Lower leg skin (tissue), 3 donors: Measurements from ENCODE around the gene CDC34.

ENCODE experiments used
- POLR2A ChIP-seq, 2 donors: fragments of 450-650 bp; IDR thresholded peaks; one replicate each; pipeline ENCODE4 v1.6.1; 2016 to 2017; ENCODE audit warnings: antibody characterized with exemption in 2 of 2, mild to moderate bottlenecking in 1 of 2, moderate library complexity in 1 of 2
- TF ChIP-seq, protein P1 (sequence below), 3 donors: fragments of 450-650 bp; IDR thresholded peaks; one replicate each; pipeline ENCODE4 v1.5.1; 2016; ENCODE audit warnings: antibody characterized with exemption in 3 of 3, mild to moderate bottlenecking in 3 of 3, moderate library complexity in 2 of 3

DNA sequence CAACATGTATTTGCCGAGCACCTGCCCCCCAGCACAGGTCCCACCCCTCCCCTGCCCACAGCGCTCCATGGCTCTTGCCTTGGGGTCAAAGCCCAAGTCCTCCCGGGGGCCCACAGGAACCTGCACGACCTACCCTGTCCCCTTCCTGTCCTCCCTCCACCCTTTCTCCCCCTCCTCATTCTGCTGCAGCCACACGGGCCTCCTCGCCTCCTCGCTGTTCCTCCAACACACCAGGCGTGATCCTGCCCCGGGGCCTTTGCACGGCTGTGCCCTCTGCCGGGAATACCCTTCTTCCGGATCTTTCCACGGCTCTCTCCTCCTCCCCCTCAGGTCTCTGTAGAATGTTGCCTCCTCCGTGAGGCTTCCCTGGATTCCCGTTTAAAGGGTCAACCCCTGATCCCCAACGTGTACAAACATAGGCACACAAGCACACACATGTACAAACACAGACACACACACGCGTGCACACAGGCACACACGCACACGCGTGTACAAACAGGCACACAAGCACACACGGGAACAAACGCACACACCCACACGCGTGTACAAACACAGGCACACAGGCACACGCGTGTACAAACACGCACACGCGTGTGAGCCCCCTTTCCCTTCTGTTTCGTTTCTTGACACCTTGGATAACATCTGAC is 32.5 kb upstream of the CDC34 start:
- TF ChIP-seq POLR2A (IDR thresholded peaks at IDR 0.05), result no peak
- TF ChIP-seq, protein P1, sequence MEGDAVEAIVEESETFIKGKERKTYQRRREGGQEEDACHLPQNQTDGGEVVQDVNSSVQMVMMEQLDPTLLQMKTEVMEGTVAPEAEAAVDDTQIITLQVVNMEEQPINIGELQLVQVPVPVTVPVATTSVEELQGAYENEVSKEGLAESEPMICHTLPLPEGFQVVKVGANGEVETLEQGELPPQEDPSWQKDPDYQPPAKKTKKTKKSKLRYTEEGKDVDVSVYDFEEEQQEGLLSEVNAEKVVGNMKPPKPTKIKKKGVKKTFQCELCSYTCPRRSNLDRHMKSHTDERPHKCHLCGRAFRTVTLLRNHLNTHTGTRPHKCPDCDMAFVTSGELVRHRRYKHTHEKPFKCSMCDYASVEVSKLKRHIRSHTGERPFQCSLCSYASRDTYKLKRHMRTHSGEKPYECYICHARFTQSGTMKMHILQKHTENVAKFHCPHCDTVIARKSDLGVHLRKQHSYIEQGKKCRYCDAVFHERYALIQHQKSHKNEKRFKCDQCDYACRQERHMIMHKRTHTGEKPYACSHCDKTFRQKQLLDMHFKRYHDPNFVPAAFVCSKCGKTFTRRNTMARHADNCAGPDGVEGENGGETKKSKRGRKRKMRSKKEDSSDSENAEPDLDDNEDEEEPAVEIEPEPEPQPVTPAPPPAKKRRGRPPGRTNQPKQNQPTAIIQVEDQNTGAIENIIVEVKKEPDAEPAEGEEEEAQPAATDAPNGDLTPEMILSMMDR (IDR thresholded peaks at IDR 0.05), result no peak
